SK-N-MC (cell line): ENCODE measurements around the gene ETNK1.
A peak's percentile ranks its signal among the peaks of the same experiment; 100 is the strongest.
"Not testable (repeated sequence)": the region's sequence is repeated elsewhere in the genome, so short reads cannot be mapped to it uniquely, and the experiment has no call there.

Experiments
- DNase-seq: peaks from one replicate; pipeline ENCODE4 v3.0.0-alpha.2; 2011; ENCODE audit warnings: low read depth, low spot score
- H3K27ac ChIP-seq: fragments of 200-600 bp; sonication (generic); 2 replicates; pipeline ENCODE4 v1.5.1; 2016; ENCODE audit warnings: mixed run types
- H3K36me3 ChIP-seq: fragments of 200-600 bp; sonication (generic); 2 replicates; pipeline ENCODE4 v1.6.1; 2017; ENCODE audit warnings: antibody characterized with exemption, low read length, mixed read lengths; ENCODE audit not compliant: insufficient read depth
- H3K4me3 ChIP-seq: fragments of 200-600 bp; sonication (generic); 2 replicates; pipeline ENCODE4 v1.5.1; 2016
- H3K9ac ChIP-seq: fragments of 200-600 bp; sonication (generic); 2 replicates; pipeline ENCODE4 v1.8.0; 2017; ENCODE audit warnings: mixed run types, mixed read lengths; ENCODE audit not compliant: insufficient read length
- H3K9me3 ChIP-seq: fragments of 200-600 bp; sonication (generic); 2 replicates; pipeline ENCODE4 v1.6.1; 2017; ENCODE audit warnings: low read depth, mild to moderate bottlenecking, antibody characterized with exemption, low read length, moderate library complexity, mixed read lengths
- EZH2 ChIP-seq: fragments of 200-600 bp; sonication (generic); IDR thresholded peaks from one replicate; pipeline ENCODE4 v1.6.1; 2017; ENCODE audit warnings: antibody characterized with exemption
- FOXP2 ChIP-seq: optimal IDR thresholded peaks from 2 replicates; pipeline ENCODE3; 2011; ENCODE audit warnings: mild to moderate bottlenecking, moderate library complexity; ENCODE audit not compliant: insufficient read depth; ENCODE audit errors: extremely low read length, control extremely low read depth
- POLR2AphosphoS5 ChIP-seq: IDR thresholded peaks from 2 replicates; pipeline ENCODE4 v1.6.1; 2012; ENCODE audit warnings: mild to moderate bottlenecking, low read depth, low read length, borderline replicate concordance

ETNK1 gene

DNA sequence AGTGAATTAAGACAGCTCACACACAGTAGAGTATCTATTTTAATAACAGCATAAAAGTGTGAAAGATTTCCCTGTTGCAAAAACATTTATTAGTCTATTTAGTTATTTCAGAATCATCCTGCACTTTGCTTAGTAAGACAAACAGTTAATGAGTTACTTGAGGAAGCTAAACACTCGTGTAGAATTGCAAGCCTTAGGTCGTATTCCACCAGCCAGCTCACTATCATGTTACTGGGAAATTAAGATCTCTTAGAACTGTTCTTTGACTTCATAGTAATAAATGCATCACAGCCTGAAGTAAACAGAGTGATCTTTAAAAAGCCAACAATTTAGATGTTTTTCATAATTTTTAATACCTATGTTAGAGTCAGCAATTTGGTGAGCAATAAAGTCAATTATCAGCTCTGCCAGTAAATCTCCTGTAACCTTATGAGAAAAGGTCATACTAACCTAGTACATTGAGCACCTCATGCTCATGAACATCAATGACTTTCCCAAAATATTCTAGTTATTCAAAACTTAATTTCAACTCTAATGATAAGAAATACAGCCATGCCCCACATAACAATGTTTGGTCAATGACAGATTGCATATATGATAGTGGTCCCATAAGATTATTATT, 26.7 kb upstream of the ETNK1 start:
- no peak overlapping the region for H3K9ac ChIP-seq
- H3K36me3 ChIP-seq = no peaks in the 10 kb centered on the region
- no peak for TF ChIP-seq FOXP2
- TF ChIP-seq POLR2AphosphoS5 = no peak
- TF ChIP-seq EZH2 = no peak
- no peaks in the 10 kb centered on the region for H3K9me3 ChIP-seq
- no peak overlapping the region for H3K4me3 ChIP-seq
- H3K27ac ChIP-seq = no peak overlapping the region
- DNase-seq = no peak

DNA sequence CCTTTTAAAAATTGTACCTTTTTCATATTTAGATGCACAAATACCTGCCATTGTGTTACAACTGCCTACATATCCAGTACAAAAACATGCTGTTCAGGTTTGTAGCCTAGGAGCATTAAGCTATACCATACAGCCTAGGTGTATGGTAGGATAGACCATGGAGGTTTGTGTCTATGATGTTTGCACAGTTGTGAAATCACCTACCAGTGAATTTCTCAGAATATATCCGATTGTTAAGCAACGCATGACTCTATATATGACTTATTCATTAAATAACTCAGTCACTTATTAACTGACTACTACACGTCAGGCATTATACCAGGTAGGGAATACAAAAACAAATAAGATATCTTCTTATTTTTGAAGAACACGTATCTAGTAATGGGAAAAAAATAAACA, 26.2 kb upstream of the ETNK1 start:
- Histone ChIP-seq H3K9ac (no peak overlapping the region), H3K9me3 (no peaks in the 10 kb centered on the region), H3K4me3 (no peak overlapping the region), H3K36me3 (no peaks in the 10 kb centered on the region), H3K27ac (no peak overlapping the region)
- DNase-seq = no peak
- no peak for TF ChIP-seq EZH2
- TF ChIP-seq FOXP2 = no peak
- TF ChIP-seq POLR2AphosphoS5 = no peak

DNA sequence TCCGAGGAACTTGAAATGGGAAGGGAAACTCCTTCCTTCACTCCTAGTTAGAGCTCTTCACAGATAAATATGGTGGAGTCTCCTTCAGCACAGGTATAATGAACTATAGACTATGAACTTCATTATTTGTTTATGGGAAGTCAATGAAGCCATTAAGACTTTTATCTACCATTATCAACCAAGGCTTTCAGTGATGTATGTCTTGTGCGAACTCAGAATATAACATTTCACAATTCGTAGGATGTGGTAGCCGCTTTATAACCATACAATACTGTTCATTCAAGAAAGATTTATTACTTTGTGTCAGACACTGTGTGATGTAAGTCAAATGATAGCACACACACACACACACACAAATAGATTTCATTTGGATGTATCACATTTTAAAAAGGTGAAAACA, 24.8 kb upstream of the ETNK1 start:
- DNase-seq = no peak

DNA sequence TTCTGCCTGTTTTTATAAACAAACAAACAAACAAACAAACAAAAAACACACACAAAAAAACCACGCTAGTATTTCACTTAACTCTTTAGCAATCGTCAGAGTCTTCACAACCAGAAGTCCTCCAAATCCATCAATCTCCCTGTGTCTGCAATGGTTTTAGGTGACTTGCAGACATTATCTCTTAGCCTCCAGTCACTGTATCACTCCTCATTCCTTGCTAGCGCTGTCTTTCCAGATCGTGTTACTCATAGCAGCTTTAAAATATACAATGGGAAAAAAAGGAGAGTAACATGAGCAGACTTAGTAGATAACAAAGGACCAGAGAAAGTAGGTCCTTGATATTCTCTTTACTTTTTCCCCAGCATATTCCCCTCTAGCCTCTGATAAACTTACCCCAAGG, 15.5 kb upstream of the ETNK1 start:
- H3K9ac ChIP-seq = no peak overlapping the region
- no peak for TF ChIP-seq EZH2
- no peak for TF ChIP-seq POLR2AphosphoS5
- TF ChIP-seq FOXP2 = no peak
- H3K9me3 ChIP-seq = no peaks in the 10 kb centered on the region
- H3K27ac ChIP-seq = no peak overlapping the region
- DNase-seq = no peak
- no peak overlapping the region for H3K4me3 ChIP-seq
- H3K36me3 ChIP-seq = no peaks in the 10 kb centered on the region

More for the DNA sequence above, 24.8 kb upstream of the ETNK1 start:
- Histone ChIP-seq H3K9me3 (no peaks in the 10 kb centered on the region), H3K4me3 (no peak overlapping the region), H3K9ac (no peak overlapping the region), H3K27ac (no peak overlapping the region), H3K36me3 (no peaks in the 10 kb centered on the region)
- TF ChIP-seq EZH2 = no peak
- TF ChIP-seq FOXP2 = no peak
- TF ChIP-seq POLR2AphosphoS5 = no peak

DNA sequence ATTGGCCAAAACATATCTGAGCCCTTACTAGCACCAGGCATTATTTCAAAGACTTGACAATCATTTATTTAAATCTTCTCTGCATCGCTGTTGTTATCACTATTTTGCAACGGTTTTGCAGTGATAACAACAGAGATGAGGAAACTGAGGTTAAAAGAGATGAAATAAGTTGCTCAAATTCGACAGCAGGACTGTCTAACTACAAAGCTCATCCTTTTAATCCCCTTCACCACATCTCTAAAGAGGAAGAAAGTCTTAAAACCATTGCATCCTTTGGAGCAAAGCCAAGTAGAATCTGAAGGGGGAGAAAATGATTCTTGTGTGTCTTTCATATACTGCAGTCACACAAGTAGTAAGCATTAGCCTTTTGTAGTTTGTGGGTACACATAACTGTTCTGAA, 14.8 kb upstream of the ETNK1 start:
- H3K27ac ChIP-seq = no peak overlapping the region
- no peak for DNase-seq
- no peaks in the 10 kb centered on the region for H3K36me3 ChIP-seq
- TF ChIP-seq FOXP2 (no peak), POLR2AphosphoS5 (no peak), EZH2 (no peak)
- H3K4me3 ChIP-seq = no peak overlapping the region
- H3K9me3 ChIP-seq = no peaks in the 10 kb centered on the region
- no peak overlapping the region for H3K9ac ChIP-seq

DNA sequence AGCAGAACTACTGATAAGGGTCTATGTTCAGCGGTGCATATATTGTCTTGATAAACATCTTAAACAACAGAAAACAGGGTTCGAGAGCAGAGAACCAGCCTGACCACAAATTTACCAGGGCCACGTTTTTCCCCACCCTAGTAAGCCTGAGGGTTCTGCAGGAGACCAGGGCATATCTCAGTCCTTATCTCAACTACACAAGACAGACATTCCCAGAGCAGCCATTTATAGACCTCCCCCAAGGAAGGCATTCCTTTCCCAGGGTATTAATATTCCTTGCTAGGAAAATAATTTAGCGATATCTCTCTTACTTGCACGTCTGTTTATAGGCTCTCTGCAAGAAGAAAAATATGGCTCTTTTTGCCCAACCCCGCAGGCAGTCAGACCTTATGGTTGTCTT, 12.1 kb upstream of the ETNK1 start:
- H3K4me3 ChIP-seq, H3K27ac ChIP-seq, DNase-seq, H3K9ac ChIP-seq, H3K9me3 ChIP-seq, H3K36me3 ChIP-seq: not testable (repeated sequence)

DNA sequence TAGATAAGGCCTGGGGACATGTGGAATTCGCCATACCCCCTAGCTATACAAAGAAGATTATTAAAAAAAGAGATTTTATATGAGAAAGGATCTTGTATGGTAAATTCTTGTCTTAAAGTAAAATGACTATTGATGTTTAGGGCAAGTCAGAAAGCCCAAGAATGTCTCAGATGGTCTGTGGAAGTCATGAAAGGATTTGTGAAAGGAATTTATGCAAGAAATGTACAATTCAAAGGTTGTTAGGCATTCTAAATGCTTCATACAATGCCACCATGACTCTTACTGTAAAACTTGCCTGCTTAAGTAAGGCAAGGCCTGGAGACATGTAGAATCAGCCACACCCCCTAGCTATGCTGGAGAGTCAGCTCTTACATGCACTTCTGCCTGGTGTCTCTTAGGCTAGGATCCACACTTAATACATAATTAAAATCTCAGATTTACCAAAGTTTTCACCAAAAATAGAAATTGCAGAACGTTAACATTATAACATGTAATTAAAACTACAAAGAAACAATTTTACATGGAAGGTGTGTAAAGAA, 8.9 kb upstream of the ETNK1 start:
- no peak overlapping the region for H3K27ac ChIP-seq
- H3K36me3 ChIP-seq = no peaks in the 10 kb centered on the region
- H3K9me3 ChIP-seq = peaks cover 7% of the 10 kb centered on the region; the same call in 1 of the 2 replicates
- no peak for DNase-seq
- no peak overlapping the region for H3K4me3 ChIP-seq
- TF ChIP-seq POLR2AphosphoS5 = no peak
- no peak for TF ChIP-seq EZH2
- no peak for TF ChIP-seq FOXP2
- no peak overlapping the region for H3K9ac ChIP-seq

DNA sequence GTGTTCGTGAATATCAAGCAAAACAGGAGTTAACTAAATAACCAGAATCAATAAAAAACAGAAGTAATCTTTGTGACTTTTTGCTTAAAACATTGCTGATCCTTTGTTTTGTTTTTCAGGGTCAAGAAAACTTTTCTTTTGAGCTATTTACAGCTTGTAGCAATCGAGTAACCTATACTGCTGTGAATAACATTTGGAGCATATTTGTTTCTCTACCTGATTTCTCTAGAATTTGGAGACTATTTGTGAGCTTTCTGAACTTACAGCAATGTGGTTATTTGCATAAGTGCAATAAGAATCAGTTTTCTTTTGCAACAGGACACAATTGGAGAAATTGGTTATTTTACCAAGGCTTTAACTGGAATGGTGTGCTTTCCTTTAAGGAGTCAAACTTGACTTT, 7.3 kb upstream of the ETNK1 start:
- no peak overlapping the region for H3K27ac ChIP-seq
- H3K4me3 ChIP-seq = no peak overlapping the region
- TF ChIP-seq POLR2AphosphoS5 (no peak), EZH2 (no peak), FOXP2 (no peak)
- no peak for DNase-seq
- peaks cover 7% of the 10 kb centered on the region; the same call in 1 of the 2 replicates for H3K9me3 ChIP-seq
- no peaks in the 10 kb centered on the region for H3K36me3 ChIP-seq
- H3K9ac ChIP-seq = no peak overlapping the region

DNA sequence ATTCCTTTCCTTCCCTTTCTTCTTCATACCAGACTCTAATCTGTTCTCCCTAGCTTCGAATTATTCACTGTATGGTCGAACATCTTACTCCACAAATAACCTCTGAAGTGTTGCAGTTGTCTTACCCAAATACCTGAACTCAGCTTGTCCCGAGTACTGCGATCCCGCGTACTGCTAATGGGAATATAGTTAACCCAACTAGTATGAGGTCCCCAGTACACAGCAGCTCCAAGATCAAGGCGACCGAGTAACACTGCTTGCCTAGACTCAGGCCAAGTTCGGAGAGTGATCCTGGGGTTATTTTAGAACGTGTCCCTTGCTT, 462 bp upstream of the ETNK1 start:
- H3K4me3 ChIP-seq = peak overlapping the region; percentile 87
- no peak for DNase-seq

More for the DNA sequence above, 462 bp upstream of the ETNK1 start:
- H3K9me3 ChIP-seq = no peaks in the 10 kb centered on the region
- H3K36me3 ChIP-seq = no peaks in the 10 kb centered on the region
- peak overlapping the region; percentile 97 for H3K9ac ChIP-seq
- H3K27ac ChIP-seq = peak overlapping the region; percentile 82
- TF ChIP-seq POLR2AphosphoS5 = no peak
- no peak for TF ChIP-seq EZH2
- no peak for TF ChIP-seq FOXP2
